Keratinocyte (primary cell): Measurements from ENCODE around the gene PAX8. TPM values are rescaled to one million over a fixed set of nuclear protein-coding genes. Genes with fewer than 3 reads are reported as not detected.
A peak's percentile ranks its signal among the peaks of the same experiment; 100 is the strongest.

ENCODE experiments used
- DNase-seq: peaks from one replicate; pipeline ENCODE4 v3.0.0-alpha.2; 2011; ENCODE audit warnings: low read depth, missing footprints, low spot score
- FAIRE-seq: peaks from 2 replicates; lab custom pipeline; 2011; peaks lifted over from hg19 to GRCh38; lab: Jason Lieb, UNC
- H2AFZ ChIP-seq: 2 replicates; pipeline ENCODE4 v1.6.0; 2012; ENCODE audit warnings: low read length, control low read depth, inconsistent platforms; ENCODE audit not compliant: control insufficient read depth
- H3K27ac ChIP-seq: 2 replicates; pipeline ENCODE4 v1.5.1; 2011; ENCODE audit warnings: low read length; ENCODE audit not compliant: control insufficient read depth, insufficient read depth
- H3K27me3 ChIP-seq: 3 replicates; pipeline ENCODE4 v1.6.0; 2011; ENCODE audit warnings: low read length; ENCODE audit not compliant: control insufficient read depth, insufficient read depth; ENCODE audit errors: extremely low read depth
- H3K36me3 ChIP-seq, 2 experiments: 2 replicates in 1 of 2; 3 replicates in 1 of 2; pipeline ENCODE4 v1.5.1; 2011; ENCODE audit warnings: low read length in 2 of 2, mild to moderate bottlenecking in 1 of 2; ENCODE audit not compliant: control insufficient read depth in 2 of 2, insufficient read depth in 2 of 2; ENCODE audit errors: extremely low read depth in 1 of 2
- H3K4me1 ChIP-seq: 3 replicates; pipeline ENCODE4 v1.5.1; 2011; ENCODE audit warnings: low read length; ENCODE audit not compliant: control insufficient read depth, insufficient read depth; ENCODE audit errors: extremely low read depth
- H3K4me2 ChIP-seq: 3 replicates; pipeline ENCODE4 v1.6.0; 2011; ENCODE audit warnings: low read depth, low read length; ENCODE audit not compliant: control insufficient read depth, insufficient read depth; ENCODE audit errors: extremely low read depth
- H3K4me3 ChIP-seq, 3 experiments: fragments of 200-600 bp in 1 of 3; sonication (generic) in 1 of 3; 2 replicates in 2 of 3; 3 replicates in 1 of 3; pipeline ENCODE4 v1.5.1; 2011 to 2016; ENCODE audit warnings: low read length in 3 of 3, mild to moderate bottlenecking in 3 of 3, control low read depth in 2 of 3, inconsistent platforms in 1 of 3, low read depth in 1 of 3, mixed read lengths in 1 of 3, mixed run types in 1 of 3, moderate library complexity in 1 of 3; ENCODE audit not compliant: control insufficient read depth in 2 of 3, insufficient read depth in 2 of 3; ENCODE audit errors: extremely low read depth in 1 of 3
- H3K79me2 ChIP-seq: 2 replicates; pipeline ENCODE4 v1.6.0; 2012; ENCODE audit warnings: low read length; ENCODE audit not compliant: control insufficient read depth, insufficient read depth
- H3K9ac ChIP-seq: 3 replicates; pipeline ENCODE4 v1.6.0; 2011; ENCODE audit warnings: low read length; ENCODE audit not compliant: control insufficient read depth, insufficient read depth; ENCODE audit errors: extremely low read depth
- H3K9me1 ChIP-seq: 3 replicates; pipeline ENCODE4 v1.6.0; 2011; ENCODE audit warnings: low read length; ENCODE audit not compliant: control insufficient read depth, insufficient read depth; ENCODE audit errors: extremely low read depth
- H3K9me3 ChIP-seq: 2 replicates; pipeline ENCODE4 v1.5.1; 2012; ENCODE audit warnings: low read depth, low read length; ENCODE audit not compliant: control insufficient read depth
- H4K20me1 ChIP-seq: 3 replicates; pipeline ENCODE4 v1.6.0; 2011; ENCODE audit warnings: low read length; ENCODE audit not compliant: control insufficient read depth, insufficient read depth; ENCODE audit errors: extremely low read depth
- EZH2 ChIP-seq: IDR thresholded peaks from one replicate; pipeline ENCODE4 v1.6.1; 2012; ENCODE audit warnings: inconsistent platforms, mild to moderate bottlenecking, low read length, moderate library complexity
- dilution Hi-C: fragments of 300-500 bp; cut with MboI; formaldehyde crosslinking; loops from one replicate; pipeline ENCODE4 v1.7.0; 2020; ENCODE audit warnings: low sequenced_read_pairs; ENCODE audit not compliant: extremely low pct_ligation_motif_present
- polyA plus RNA-seq, 5 experiments: library from polyadenylated mRNA; depleted of rRNA in 3 of 5; stranded (reverse) in 3 of 5; stranded (forward) in 1 of 5; unstranded in 1 of 5; fragments of >200 nt; gene quantifications; 1 replicate in 1 of 5; 2 replicates in 3 of 5; 3 replicates in 1 of 5; pipeline versions ENCODE4 v1.2.1 to v1.2.3, GENCODE V29; 2011 to 2012; ENCODE audit warnings: missing spikeins in 2 of 5, low read depth in 1 of 5, low replicate concordance in 1 of 5
- TF ChIP-seq, protein P1 (sequence below), 3 experiments: IDR thresholded peaks in 1 of 3; conservative IDR thresholded peaks in 1 of 3; optimal IDR thresholded peaks in 1 of 3; 2 replicates in 2 of 3; 3 replicates in 1 of 3; pipeline versions ENCODE3 to v1.5.1; 2011; ENCODE audit warnings: low read length in 3 of 3, mild to moderate bottlenecking in 3 of 3, moderate library complexity in 2 of 3, control low read depth in 1 of 3, inconsistent platforms in 1 of 3; ENCODE audit not compliant: insufficient read depth in 2 of 3; ENCODE audit errors: extremely low read depth in 1 of 3

PAX8 gene
- polyA plus RNA-seq, 1 donor (not counting 4 experiments of a cell fraction or from before 2014, with no cell fraction given) = 3.4 TPM

DNA sequence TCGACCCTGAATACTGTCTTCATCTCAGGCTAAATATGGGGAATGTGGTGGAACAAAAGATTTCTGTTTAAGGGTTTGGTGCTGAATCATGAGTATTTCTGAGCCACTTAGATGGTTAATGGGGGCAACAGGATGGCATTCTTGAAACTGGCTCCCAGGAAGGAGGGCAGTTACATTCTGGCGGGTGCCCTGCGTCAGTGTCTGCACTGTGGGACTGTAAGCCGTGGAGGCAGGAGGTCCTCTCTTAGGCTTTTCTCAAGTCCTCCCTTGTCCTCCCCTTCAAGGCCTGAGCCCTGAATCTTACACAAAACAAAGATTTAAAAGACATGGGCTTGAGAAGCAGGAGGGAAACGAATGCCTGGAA, 59.2 kb downstream of the PAX8 start:
- Histone ChIP-seq H3K4me1 (peaks cover 18% of the 10 kb centered on the region), H3K9ac (no peak overlapping the region), H3K36me3 (peaks cover 0 to 1% of the 10 kb centered on the region in 2 experiments), H3K27ac (no peak overlapping the region), H2AFZ (no peak overlapping the region), H3K27me3 (no peaks in the 10 kb centered on the region), H3K79me2 (no peaks in the 10 kb centered on the region), H3K4me2 (no peak overlapping the region), H3K4me3 (no peak overlapping the region), H4K20me1 (no peaks in the 10 kb centered on the region), H3K9me3 (no peaks in the 10 kb centered on the region), H3K9me1 (no peaks in the 10 kb centered on the region)
- dilution Hi-C loops = no loop called here
- FAIRE-seq (peak; percentile 41), DNase-seq (no peak)
- TF ChIP-seq, protein P1, sequence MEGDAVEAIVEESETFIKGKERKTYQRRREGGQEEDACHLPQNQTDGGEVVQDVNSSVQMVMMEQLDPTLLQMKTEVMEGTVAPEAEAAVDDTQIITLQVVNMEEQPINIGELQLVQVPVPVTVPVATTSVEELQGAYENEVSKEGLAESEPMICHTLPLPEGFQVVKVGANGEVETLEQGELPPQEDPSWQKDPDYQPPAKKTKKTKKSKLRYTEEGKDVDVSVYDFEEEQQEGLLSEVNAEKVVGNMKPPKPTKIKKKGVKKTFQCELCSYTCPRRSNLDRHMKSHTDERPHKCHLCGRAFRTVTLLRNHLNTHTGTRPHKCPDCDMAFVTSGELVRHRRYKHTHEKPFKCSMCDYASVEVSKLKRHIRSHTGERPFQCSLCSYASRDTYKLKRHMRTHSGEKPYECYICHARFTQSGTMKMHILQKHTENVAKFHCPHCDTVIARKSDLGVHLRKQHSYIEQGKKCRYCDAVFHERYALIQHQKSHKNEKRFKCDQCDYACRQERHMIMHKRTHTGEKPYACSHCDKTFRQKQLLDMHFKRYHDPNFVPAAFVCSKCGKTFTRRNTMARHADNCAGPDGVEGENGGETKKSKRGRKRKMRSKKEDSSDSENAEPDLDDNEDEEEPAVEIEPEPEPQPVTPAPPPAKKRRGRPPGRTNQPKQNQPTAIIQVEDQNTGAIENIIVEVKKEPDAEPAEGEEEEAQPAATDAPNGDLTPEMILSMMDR (optimal IDR thresholded peaks at IDR 0.05 in 1 of 3, IDR thresholded peaks at IDR 0.05 in 1 of 3, conservative IDR thresholded peaks at IDR 0.05 in 1 of 3; ENCODE audit: extremely low read depth in 1 of 3, insufficient read depth in 2 of 3, low read length in 3 of 3) = no peak
- TF ChIP-seq EZH2 = no peak

DNA sequence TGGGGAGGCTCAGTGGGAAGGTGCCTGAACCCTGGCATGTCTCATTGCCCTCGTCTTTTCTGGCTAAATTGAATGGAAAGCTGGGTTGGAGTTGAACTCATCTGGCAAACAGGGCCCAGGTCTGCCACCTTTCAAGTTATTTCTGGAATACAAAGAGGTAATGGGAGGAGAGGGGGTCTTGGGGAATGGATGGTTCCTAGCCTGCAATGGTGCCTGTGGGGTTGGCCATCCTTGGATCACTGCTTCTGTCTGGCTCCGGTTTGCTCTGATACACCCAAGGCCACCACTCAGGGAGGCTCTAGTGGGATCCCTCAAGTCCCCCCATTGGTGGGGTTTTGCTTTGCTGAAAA, 59.7 kb downstream of the PAX8 start:
- no peak overlapping the region for H3K4me3 ChIP-seq
- H3K27ac ChIP-seq = no peak overlapping the region
- H3K79me2 ChIP-seq = no peaks in the 10 kb centered on the region
- H3K4me2 ChIP-seq = no peak overlapping the region
- FAIRE-seq (no peak), DNase-seq (no peak)
- H4K20me1 ChIP-seq = no peaks in the 10 kb centered on the region
- H3K9me1 ChIP-seq = no peaks in the 10 kb centered on the region
- peaks cover 0 to 1% of the 10 kb centered on the region in 2 experiments for H3K36me3 ChIP-seq
- H3K27me3 ChIP-seq = no peaks in the 10 kb centered on the region
- no peak overlapping the region for H3K9ac ChIP-seq
- dilution Hi-C loops = no loop called here
- H3K4me1 ChIP-seq = peaks cover 21% of the 10 kb centered on the region
- no peak overlapping the region for H2AFZ ChIP-seq
- TF ChIP-seq, protein P1 (optimal IDR thresholded peaks at IDR 0.05 in 1 of 3, IDR thresholded peaks at IDR 0.05 in 1 of 3, conservative IDR thresholded peaks at IDR 0.05 in 1 of 3; ENCODE audit: extremely low read depth in 1 of 3, insufficient read depth in 2 of 3, low read length in 3 of 3) = no peak
- no peak for TF ChIP-seq EZH2
- no peaks in the 10 kb centered on the region for H3K9me3 ChIP-seq
